Activated naive CD4-positive, alpha-beta T cell treated with anti-CD3 and anti-CD28 coated beads for 36 hours (primary cell): Measurements from ENCODE around the gene ENDOD1. TPM values are rescaled to one million over a fixed set of nuclear protein-coding genes. Genes with fewer than 3 reads are reported as not detected.
A peak's percentile ranks its signal among the peaks of the same experiment; 100 is the strongest.

Source experiments
- CTCF ChIA-PET: fragments of 350-600 bp; sonication (Branson Sonifier 250); formaldehyde crosslinking; loops from one replicate; lab custom pipeline; 2021; ENCODE audit warnings: antibody characterized with exemption; lab: Charles Lee
- DNase-seq: peaks from one replicate; pipeline ENCODE4 v3.0.0-alpha.2; 2020
- H3K27ac Mint-ChIP-seq: one replicate; pipeline ENCODE4 v1.8.0; 2021; ENCODE audit warnings: mild to moderate bottlenecking, mixed read lengths
- H3K27me3 Mint-ChIP-seq: one replicate; pipeline ENCODE4 v1.8.0; 2021; ENCODE audit warnings: low read depth, mixed read lengths
- H3K36me3 Mint-ChIP-seq: one replicate; pipeline ENCODE4 v1.8.0; 2021; ENCODE audit warnings: low read depth, mixed read lengths
- H3K4me1 Mint-ChIP-seq: one replicate; pipeline ENCODE4 v1.8.0; 2021; ENCODE audit warnings: low read depth, mixed read lengths
- H3K4me3 Mint-ChIP-seq: one replicate; pipeline ENCODE4 v1.8.0; 2021; ENCODE audit warnings: mild to moderate bottlenecking, moderate library complexity, mixed read lengths
- H3K9me3 Mint-ChIP-seq: one replicate; pipeline ENCODE4 v1.8.0; 2021; ENCODE audit warnings: mixed read lengths
- intact Hi-C: fragments of 100-400 bp; cut with micrococcal nuclease; formaldehyde crosslinking; loops from one replicate; pipeline ENCODE4 v1.15.1; 2023
- total RNA-seq, 2 experiments: library from RNA; stranded (reverse); gene quantifications; one replicate each; pipeline ENCODE4 v1.2.3, GENCODE V29; 2021

The ENDOD1 gene
- total RNA-seq, 2 experiments from 2014 or later = 14.5 to 15.2 TPM

DNA sequence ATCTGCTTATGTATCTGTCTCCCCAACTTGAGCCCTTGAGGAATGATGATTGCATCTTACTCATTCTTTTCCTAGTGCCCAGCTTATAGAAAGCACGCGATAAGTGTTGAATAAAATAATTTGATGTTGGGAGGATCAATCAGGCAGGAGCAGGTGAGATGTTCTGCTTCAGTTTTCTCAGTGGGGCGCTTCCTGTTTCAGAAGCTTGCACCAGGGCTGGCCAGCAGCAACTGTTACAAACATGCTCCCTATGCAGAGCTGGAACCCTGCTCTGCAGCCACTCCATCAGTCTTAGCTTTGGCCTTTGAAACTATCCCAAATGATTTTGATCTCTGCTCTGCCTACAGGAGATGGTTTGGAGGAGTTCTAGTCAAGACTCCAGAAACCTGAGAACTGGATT is 3.9 kb downstream of the ENDOD1 start:
- DNase-seq = no peak
- no peaks in the 10 kb centered on the region for H3K9me3 Mint-ChIP-seq
- H3K4me1 Mint-ChIP-seq = peaks cover 71% of the 10 kb centered on the region
- CTCF ChIA-PET = interaction anchor here (1.0 to 9.4 kb wide), 8 partner anchors 9 to 54 kb away, joined by 3 to 132 read pairs (median 7); partner anchors contain the start of gene SRSF8
- no peak overlapping the region for H3K4me3 Mint-ChIP-seq
- no peaks in the 10 kb centered on the region for H3K27me3 Mint-ChIP-seq
- H3K36me3 Mint-ChIP-seq = peaks cover 9% of the 10 kb centered on the region
- H3K27ac Mint-ChIP-seq = no peak overlapping the region
- intact Hi-C loops = loop anchor here (10.0 kb wide), 1 partner anchor 1349 kb away; the partner anchor contains the start of genes C11orf54 and TAF1D

DNA sequence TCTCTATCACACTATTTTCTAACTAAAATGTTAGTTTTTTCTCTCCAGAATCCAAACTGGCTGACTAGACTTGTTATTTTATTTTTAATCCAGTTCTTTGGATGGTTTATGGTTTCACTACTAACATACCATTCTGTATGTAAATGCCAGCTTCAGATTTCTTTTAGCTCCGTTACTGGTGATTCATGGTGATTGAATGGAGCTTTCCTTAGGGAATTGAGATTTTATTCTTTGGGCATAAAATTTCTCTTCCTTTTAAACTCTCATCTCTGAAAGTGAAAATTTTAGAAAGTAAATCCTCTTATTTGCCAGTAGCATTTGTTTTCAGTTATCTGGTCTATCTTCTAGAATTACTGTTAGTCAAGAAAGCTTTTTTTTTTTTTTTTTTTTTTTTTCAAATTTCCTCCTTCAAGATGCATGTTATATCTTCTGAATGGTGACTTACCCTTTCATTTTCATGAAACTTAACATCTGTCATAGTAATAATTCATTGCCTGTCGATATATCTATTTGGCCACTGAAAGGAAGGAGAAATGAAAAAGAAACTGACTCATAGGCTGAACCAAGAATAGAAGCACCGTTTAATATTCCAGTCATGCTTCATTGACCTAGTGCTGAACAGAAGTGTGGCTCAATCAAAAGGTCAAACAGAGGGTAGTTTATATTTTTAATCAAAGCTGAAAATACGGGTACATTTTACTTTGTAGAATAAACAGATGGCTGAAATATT is 6.4 kb downstream of the ENDOD1 start:
- Mint-ChIP-seq H3K4me3 (peak overlapping the region; percentile 17), H3K27ac (no peak overlapping the region), H3K27me3 (no peaks in the 10 kb centered on the region), H3K4me1 (peaks cover 59% of the 10 kb centered on the region), H3K9me3 (no peaks in the 10 kb centered on the region), H3K36me3 (peaks cover 14% of the 10 kb centered on the region)
- no peak for DNase-seq
- intact Hi-C loops = loop anchor here (10.0 kb wide), 1 partner anchor 1351 kb away; the partner anchor contains the start of genes C11orf54 and TAF1D
- CTCF ChIA-PET = interaction anchor here (0.7 to 9.4 kb wide), 4 partner anchors 10 to 376 kb away, joined by 3 to 132 read pairs (median 3); partner anchors contain the start of gene SRSF8

DNA sequence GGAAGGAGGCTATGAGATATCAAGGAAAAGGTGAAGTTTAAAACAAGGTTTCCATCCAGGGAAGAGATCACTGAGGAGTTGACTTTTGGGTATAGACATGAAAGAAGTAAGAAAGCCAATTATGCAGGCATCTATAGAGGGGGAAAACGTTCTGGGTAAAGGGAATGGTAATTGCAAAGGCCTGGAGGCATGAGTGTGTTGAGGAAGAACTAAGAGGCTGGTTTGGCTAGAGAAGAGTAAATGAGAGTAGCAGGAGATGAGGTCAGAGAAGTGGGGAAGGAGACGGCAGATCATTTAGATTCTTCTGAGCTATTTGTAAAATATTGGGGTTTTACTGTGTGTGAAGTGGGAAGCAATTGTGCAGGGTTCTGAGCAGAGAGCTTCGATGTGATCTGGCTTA is 7.6 kb downstream of the ENDOD1 start:
- peaks cover 47% of the 10 kb centered on the region for H3K4me1 Mint-ChIP-seq
- intact Hi-C loops = loop anchor here (10.0 kb wide), 1 partner anchor 1352 kb away; the partner anchor contains the start of genes C11orf54 and TAF1D
- CTCF ChIA-PET = interaction anchor here (1.0 kb wide), 1 partner anchor 30 kb away, joined by 4 read pairs; the partner anchor contains the start of gene SRSF8
- no peaks in the 10 kb centered on the region for H3K9me3 Mint-ChIP-seq
- no peak overlapping the region for H3K27ac Mint-ChIP-seq
- peaks cover 14% of the 10 kb centered on the region for H3K36me3 Mint-ChIP-seq
- no peaks in the 10 kb centered on the region for H3K27me3 Mint-ChIP-seq
- H3K4me3 Mint-ChIP-seq = no peak overlapping the region
- DNase-seq = no peak

DNA sequence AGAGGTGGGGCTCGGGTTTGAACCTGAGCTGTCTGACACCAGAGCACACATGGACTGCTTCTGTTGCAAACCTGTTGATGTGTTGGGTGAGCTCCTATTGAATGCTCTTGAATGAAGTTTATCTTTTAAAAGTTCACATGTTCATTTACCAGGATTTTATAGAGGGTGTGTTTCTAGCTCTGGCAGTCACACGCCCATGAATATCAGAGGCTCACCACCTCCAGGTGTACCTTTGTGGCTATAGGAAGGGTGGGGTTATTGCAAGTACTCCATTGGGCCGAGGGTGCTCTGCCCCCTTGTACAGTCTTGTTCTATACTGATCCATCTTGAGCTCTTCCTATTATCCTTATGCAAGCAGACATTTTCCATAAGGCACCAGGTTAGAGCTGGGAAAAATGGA is 9.2 kb downstream of the ENDOD1 start:
- H3K4me3 Mint-ChIP-seq = no peak overlapping the region
- no peaks in the 10 kb centered on the region for H3K27me3 Mint-ChIP-seq
- H3K4me1 Mint-ChIP-seq = peaks cover 37% of the 10 kb centered on the region
- no peak overlapping the region for H3K27ac Mint-ChIP-seq
- no peaks in the 10 kb centered on the region for H3K9me3 Mint-ChIP-seq
- intact Hi-C loops = loop anchor here (10.0 kb wide), 1 partner anchor 1354 kb away; the partner anchor contains the start of genes C11orf54 and TAF1D
- DNase-seq = no peak
- CTCF ChIA-PET = interaction anchor here (1.2 kb wide), 1 partner anchor 38 kb away, joined by 4 read pairs; no protein-coding TSS in a partner anchor
- peaks cover 14% of the 10 kb centered on the region for H3K36me3 Mint-ChIP-seq

DNA sequence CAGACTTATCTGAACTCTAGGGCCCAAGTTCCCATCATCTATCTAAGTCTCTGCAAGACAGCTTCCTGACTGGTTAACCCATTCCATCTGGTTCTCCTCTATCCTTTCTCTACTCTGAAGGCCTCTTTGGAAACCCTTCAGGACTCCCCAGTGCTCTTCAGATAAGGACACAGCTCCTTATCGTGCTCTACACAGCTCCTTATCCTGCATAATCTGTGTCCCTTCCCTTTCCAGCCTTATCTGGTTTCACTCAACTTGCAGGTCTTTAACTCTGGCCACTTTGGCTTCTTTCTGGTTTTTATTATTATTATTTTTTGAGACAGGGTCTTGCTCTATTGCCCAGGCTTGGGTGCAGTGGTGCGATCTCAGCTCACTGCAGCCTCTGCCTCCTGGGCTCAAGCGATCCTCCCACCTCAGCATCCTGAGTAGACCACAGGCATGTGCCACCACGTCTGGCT is 10.6 kb downstream of the ENDOD1 start:
- H3K9me3 Mint-ChIP-seq = no peaks in the 10 kb centered on the region
- H3K27ac Mint-ChIP-seq = no peak overlapping the region
- H3K36me3 Mint-ChIP-seq = peaks cover 14% of the 10 kb centered on the region
- H3K27me3 Mint-ChIP-seq = no peaks in the 10 kb centered on the region
- CTCF ChIA-PET = no interaction called here
- H3K4me1 Mint-ChIP-seq = peaks cover 26% of the 10 kb centered on the region
- no peak overlapping the region for H3K4me3 Mint-ChIP-seq
- DNase-seq = no peak
- intact Hi-C loops = no loop called here

DNA sequence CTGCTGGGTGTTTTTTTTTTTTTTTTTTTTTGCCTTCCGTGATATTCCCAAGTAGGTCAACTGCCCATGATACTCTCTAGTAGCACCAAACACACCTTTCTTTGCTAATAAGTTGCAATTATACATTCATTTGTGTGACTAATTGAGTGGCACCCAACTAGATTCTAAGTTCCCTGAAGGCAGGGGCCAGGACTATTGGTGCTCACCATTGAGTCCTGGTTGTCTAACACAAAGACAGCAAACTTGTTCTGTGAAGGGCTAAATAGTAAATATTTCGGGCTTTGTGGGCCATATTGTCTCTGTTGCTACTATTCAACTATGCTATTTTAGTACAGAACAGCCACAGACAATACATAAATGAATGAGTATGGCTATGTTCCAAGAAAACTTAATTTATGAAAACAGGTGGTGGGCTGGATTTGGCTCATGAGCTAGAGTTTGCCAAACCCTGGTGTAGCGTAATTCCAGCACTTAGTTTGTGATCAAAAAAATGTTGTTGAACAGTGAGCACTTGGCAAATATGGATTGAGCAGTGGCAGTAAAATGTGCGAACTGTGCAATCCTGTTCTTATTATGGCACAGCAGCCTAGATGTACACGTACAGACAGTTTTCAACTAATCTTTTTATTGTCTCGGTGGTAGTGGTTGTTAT is 11.3 kb downstream of the ENDOD1 start:
- Mint-ChIP-seq H3K9me3 (no peaks in the 10 kb centered on the region), H3K4me3 (no peak overlapping the region), H3K27me3 (no peaks in the 10 kb centered on the region), H3K36me3 (peaks cover 14% of the 10 kb centered on the region), H3K27ac (no peak overlapping the region), H3K4me1 (peaks cover 18% of the 10 kb centered on the region)
- intact Hi-C loops = no loop called here
- DNase-seq = no peak
- CTCF ChIA-PET = interaction anchor here (1.5 kb wide), 1 partner anchor 34 kb away, joined by 4 read pairs; the partner anchor contains the start of gene SRSF8

DNA sequence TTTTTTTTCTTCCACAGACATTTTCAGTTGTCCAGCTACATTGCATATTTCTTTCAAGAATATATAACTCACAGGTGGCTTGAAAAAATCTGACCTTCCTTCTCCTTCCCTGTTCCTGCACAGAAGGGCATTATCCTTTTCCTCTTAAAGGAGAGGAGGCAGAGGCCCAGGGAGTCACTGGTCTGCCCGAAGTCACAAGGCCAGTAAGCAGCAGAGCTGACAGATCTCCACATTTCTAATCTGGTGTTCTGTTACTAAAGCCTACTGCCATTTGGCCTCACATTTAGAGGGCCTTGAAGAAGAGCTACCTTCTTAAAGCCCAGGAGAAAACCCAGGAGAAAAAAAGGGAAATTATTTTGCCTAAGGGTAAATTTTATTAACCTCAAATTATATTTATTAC is 12.3 kb downstream of the ENDOD1 start:
- H3K9me3 Mint-ChIP-seq = no peaks in the 10 kb centered on the region
- CTCF ChIA-PET = interaction anchor here (1.5 to 2.5 kb wide), 2 partner anchors 9 to 35 kb away, joined by 4 to 12 read pairs; partner anchors contain the start of gene SRSF8
- intact Hi-C loops = no loop called here

DNA sequence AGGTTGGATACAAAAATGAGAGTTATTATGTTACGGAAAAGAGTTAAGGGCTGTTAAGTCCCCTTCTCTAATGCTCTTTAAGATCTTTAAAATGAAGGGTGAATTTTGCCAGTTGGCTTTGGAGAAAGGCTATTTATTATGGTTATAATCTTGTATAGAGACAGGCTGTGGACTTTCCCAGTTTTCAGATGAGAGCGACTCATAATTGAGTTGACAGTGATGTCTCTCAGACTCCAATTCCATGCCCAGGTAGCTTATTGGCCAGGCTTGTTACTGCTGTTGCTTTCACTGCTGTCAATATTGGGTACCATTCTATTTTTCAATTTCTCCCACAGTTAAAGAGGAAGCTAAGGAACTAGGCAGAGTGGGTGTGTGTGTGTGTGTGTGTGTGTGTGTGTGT is 13.1 kb downstream of the ENDOD1 start:
- no peak for DNase-seq
- H3K4me1 Mint-ChIP-seq = peaks cover 7% of the 10 kb centered on the region
- H3K9me3 Mint-ChIP-seq = no peaks in the 10 kb centered on the region
- intact Hi-C loops = no loop called here
- H3K36me3 Mint-ChIP-seq = peaks cover 16% of the 10 kb centered on the region
- no peak overlapping the region for H3K27ac Mint-ChIP-seq
- no peaks in the 10 kb centered on the region for H3K27me3 Mint-ChIP-seq
- no peak overlapping the region for H3K4me3 Mint-ChIP-seq
- CTCF ChIA-PET = interaction anchor here (1.5 to 2.5 kb wide), 2 partner anchors 9 to 36 kb away, joined by 3 to 12 read pairs; partner anchors contain the start of gene SRSF8

More for the DNA sequence above, 12.3 kb downstream of the ENDOD1 start:
- Mint-ChIP-seq H3K4me1 (peaks cover 13% of the 10 kb centered on the region), H3K27me3 (no peaks in the 10 kb centered on the region), H3K4me3 (no peak overlapping the region), H3K27ac (no peak overlapping the region), H3K36me3 (peaks cover 14% of the 10 kb centered on the region)
- DNase-seq = no peak

DNA sequence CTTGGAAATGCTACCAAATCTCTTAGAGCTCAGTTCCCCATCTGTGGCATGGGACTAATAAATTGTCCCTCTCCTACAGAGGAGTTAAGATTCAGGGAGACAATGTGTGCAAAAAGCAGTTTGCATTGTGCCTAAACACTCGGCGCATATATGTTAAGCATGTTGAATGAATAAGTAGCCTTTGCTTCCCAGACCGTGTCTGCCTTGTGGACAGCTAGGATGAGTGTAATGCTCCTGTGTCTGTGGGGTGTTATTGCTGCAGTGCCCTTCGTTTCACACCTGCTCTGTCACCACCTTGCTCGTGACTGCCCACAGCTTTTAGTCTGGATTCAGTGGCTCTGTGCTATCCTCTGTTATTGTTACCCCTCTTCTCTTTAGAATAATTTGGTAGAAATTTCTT is 14.1 kb downstream of the ENDOD1 start:
- no peaks in the 10 kb centered on the region for H3K9me3 Mint-ChIP-seq
- H3K36me3 Mint-ChIP-seq = peaks cover 12% of the 10 kb centered on the region
- no peak for DNase-seq
- H3K27me3 Mint-ChIP-seq = no peaks in the 10 kb centered on the region
- intact Hi-C loops = no loop called here
- no peak overlapping the region for H3K4me3 Mint-ChIP-seq
- H3K4me1 Mint-ChIP-seq = peaks cover 7% of the 10 kb centered on the region
- H3K27ac Mint-ChIP-seq = no peak overlapping the region
- CTCF ChIA-PET = interaction anchor here (1.5 to 2.5 kb wide), 2 partner anchors 10 to 37 kb away, joined by 3 to 12 read pairs; partner anchors contain the start of gene SRSF8

DNA sequence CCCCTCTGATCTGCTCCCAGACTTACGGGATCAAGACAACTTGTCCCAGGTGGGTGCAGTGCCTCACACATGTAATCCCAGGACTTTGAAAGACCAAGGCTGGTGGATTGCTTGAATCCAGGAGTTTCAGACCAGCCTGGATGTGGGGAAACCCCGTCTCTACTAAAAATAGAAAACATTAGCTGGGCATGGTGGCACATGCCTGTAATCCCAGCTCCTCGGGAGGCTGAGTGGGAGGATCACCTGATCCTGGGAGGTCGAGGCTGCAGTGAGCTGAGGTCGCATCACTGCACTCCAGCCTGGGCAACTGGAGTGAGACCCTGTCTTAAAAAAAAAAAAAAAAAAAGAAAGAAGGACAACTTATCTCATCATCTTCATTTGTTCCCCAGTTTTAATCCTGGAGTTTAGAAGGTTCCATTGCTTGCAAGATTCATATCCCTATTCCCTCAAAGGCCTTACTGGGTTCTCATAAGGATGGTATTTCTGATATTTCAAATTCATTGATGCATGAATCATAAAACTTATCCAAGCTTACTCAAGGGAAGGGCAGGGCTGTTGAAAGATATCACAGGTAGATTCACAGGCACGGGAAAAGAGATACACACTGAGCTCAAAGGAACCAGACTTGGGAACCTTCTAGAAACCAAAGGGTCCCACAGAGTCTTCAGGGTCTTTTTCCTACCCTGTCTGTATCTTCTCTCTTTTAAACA is 14.6 kb downstream of the ENDOD1 start:
- H3K36me3 Mint-ChIP-seq = peaks cover 12% of the 10 kb centered on the region
- H3K9me3 Mint-ChIP-seq = no peaks in the 10 kb centered on the region
- CTCF ChIA-PET = interaction anchor here (1.5 to 2.5 kb wide), 2 partner anchors 11 to 37 kb away, joined by 3 to 12 read pairs; partner anchors contain the start of gene SRSF8
- no peak overlapping the region for H3K27ac Mint-ChIP-seq
- no peak for DNase-seq
- H3K4me3 Mint-ChIP-seq = no peak overlapping the region
- intact Hi-C loops = no loop called here
- H3K4me1 Mint-ChIP-seq = peaks cover 7% of the 10 kb centered on the region
- no peaks in the 10 kb centered on the region for H3K27me3 Mint-ChIP-seq

DNA sequence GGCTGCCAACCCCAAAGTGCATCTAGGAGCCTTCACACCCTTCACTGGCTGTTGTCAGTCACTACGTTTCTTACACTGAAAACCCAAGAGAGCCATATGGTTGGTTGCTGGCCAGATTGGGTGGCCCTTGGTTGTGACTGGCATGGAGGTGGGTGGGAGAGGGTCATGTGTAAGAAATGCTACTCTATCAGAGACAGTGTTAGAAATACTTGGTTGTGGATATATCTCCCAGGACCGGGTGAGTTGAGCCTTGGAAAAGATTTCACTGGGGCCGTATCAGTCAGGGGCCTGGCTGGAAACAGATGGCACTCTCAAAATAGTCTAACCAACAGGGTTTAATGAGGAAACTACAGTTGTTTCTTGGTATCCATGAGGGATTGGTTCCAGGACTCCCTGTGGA is 15.2 kb downstream of the ENDOD1 start:
- no peak for DNase-seq
- H3K27me3 Mint-ChIP-seq = no peaks in the 10 kb centered on the region
- peaks cover 12% of the 10 kb centered on the region for H3K36me3 Mint-ChIP-seq
- CTCF ChIA-PET = interaction anchor here (1.1 kb wide), 1 partner anchor 12 kb away, joined by 3 read pairs; no protein-coding TSS in a partner anchor
- no peak overlapping the region for H3K4me3 Mint-ChIP-seq
- intact Hi-C loops = no loop called here
- H3K9me3 Mint-ChIP-seq = no peaks in the 10 kb centered on the region
- H3K4me1 Mint-ChIP-seq = peaks cover 7% of the 10 kb centered on the region
- H3K27ac Mint-ChIP-seq = no peak overlapping the region
